GM12801 (cell line): ENCODE results near the gene LRP1-AS.

Experiments used
- CTCF ChIP-seq: IDR thresholded peaks from one replicate; pipeline ENCODE4 v1.5.1; 2011; ENCODE audit warnings: control low read depth; ENCODE audit not compliant: insufficient read length; ENCODE audit errors: extremely low read depth

The LRP1-AS gene

GRCh38 chr12:57173089-57173488 lies 25.7 kb upstream of the LRP1-AS start:
- TF ChIP-seq CTCF = no peak

GRCh38 chr12:57171668-57172067 lies 24.2 kb upstream of the LRP1-AS start:
- no peak for TF ChIP-seq CTCF

GRCh38 chr12:57170927-57171326 lies 23.5 kb upstream of the LRP1-AS start:
- TF ChIP-seq CTCF = no peak

- no peak for TF ChIP-seq CTCF
These were observed 23.0 kb upstream of the LRP1-AS start for GRCh38 chr12:57170408-57170807.

GRCh38 chr12:57169969-57170368 lies 22.6 kb upstream of the LRP1-AS start:
- no peak for TF ChIP-seq CTCF

- TF ChIP-seq CTCF = no peak
These were observed 21.8 kb upstream of the LRP1-AS start for GRCh38 chr12:57169046-57169795.

GRCh38 chr12:57168058-57168457 lies 20.6 kb upstream of the LRP1-AS start:
- no peak for TF ChIP-seq CTCF
